GM19463 (cell line): ENCODE data around the gene OR10A5.
"Not testable (repeated sequence)": the region's sequence is repeated elsewhere in the genome, so short reads cannot be mapped to it uniquely, and the experiment has no call there.

Experiments used
- ATAC-seq: cut with Tn5 transposase; IDR thresholded peaks from one replicate; pipeline ENCODE4 v1.9.1; 2021; ENCODE audit warnings: mild to moderate bottlenecking, moderate library complexity; ENCODE audit not compliant: unreplicated experiment

OR10A5 gene, protein sequence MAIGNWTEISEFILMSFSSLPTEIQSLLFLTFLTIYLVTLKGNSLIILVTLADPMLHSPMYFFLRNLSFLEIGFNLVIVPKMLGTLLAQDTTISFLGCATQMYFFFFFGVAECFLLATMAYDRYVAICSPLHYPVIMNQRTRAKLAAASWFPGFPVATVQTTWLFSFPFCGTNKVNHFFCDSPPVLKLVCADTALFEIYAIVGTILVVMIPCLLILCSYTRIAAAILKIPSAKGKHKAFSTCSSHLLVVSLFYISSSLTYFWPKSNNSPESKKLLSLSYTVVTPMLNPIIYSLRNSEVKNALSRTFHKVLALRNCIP

DNA sequence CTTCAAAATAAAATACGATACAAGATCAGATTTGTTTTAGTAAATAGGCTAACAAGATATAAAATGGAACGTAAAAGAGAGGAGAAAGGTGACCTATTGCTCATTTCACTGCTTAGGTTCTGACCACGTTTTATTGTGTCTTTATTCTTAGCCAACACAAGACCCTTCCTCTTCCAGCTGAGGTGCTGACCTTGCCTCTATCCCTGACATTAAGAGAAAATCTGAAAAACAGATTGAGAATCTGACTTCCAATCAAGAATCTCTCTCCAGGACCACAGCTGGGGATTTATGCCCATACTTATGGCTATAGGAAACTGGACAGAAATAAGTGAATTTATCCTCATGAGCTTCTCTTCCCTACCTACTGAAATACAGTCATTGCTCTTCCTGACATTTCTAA is at the start of gene OR10A5:
Gene OR10A5, plus strand, starts transcription at position 301 of the 400 bp plus-strand sequence. Its CDS starts 0 bp downstream, at position 301.
- ATAC-seq = no peak

DNA sequence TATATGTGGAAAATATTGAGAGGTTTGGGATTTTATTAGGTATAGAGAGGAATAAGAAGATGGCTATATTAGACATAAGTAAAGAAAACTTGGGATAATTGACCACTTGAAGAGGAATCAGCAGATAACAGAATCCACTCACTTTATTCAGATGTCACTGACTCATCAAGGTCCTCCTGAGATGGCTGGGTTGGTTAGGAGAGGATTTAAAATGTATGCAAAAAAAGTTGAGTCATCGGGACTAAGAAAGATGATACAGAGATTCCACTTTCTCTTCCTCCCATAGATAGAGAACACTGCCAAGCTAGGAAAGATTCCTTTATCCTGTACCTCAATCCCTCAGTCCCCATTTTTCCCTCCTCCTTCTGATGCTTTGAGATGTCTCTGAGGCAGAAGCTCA is 46.1 kb upstream of the OR10A5 start, which contains the start of gene OR6A2:
Gene OR6A2, minus strand, starts transcription at position 288 of the 400 bp plus-strand sequence. CDS start 3,981 bp downstream, outside the sequence.
- no peak for ATAC-seq

DNA sequence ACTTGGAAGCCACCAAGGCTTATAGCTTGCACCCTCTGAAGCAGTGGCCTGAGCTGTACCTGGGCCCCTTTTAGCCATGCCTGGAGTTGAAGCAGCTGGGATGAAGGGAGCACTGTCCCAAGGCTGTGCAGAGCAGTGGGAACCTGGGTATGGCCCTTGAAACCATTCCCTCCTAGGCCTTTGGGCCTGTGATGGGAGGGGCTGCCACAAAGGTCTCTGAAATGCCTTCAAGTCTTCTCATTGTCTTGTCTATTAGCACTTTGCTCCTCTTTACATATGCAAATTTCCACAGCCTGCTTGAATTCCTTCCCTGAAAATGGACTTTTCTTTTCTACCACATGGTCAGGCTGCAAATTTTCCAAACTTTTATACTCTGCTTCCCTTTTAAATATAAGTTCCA is 44.4 kb upstream of the OR10A5 start:
- ATAC-seq = not testable (repeated sequence)

DNA sequence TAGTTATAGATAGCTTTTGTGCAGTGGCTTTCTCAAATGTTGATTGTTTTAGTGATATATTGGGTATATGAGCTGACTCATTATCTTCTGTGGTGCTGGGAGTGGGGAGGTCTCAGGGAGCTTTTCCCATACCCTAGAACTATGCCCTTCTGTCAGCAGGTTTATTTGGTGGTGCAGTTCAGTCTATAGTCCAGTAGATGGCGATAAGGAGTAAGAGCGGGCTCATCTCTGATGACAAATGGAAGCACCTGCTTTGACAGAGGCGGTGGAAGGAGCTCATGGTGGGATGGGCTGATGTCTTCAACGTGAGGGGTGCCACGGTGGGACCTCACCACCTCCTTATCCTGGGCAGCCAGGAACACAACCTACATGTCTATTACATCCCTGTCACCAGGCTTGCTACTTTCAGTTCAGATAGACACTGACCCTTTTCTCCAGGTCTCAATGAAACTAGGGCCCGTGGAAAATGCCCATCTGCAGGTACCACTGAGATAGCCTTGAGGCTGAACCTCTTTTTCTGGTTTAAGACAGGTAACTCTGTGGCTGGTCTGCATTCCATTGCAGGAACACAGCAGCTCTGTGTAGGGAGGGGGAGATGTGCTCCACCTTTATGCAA is 33.0 kb upstream of the OR10A5 start:
- ATAC-seq = no peak

DNA sequence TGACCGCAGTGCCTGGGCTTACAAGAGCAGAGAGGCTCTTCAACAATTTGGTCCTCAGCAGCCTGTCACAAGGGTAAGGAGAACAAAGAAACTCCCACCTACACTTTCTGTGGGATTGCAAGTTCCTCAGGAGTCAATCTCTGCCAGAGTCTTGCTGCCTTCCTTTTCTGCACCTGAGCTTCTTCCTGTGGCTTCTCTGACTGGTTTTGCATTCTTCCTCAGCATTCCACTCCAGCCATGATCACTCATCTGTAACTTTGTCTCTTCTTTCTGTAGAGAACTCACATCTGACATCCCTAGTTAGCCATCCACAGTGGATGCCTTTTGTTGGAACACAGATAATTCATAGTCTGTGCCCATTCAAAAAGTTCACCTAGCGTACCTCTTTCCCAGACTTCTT is 31.8 kb upstream of the OR10A5 start:
- ATAC-seq = no peak

DNA sequence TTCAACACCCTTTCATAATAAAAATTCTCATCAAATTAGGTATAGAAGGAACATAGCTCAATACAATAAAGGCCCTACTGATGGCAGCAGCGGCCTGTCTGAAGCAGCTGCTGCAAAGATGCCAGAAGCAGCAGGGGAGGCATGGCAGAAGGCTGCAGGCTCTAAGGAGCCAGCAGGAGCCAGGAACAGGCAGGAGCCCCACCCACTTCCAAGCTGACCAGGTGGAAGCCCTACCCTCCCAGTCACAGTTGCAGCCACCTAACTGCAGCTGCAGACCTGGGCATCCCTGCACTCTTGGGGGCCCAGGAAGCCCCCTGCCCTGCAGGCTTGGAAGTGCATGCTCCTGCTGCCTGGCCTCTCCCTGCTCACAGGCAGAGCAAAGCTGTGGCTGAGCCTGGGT is 27.8 kb upstream of the OR10A5 start:
- no peak for ATAC-seq

DNA sequence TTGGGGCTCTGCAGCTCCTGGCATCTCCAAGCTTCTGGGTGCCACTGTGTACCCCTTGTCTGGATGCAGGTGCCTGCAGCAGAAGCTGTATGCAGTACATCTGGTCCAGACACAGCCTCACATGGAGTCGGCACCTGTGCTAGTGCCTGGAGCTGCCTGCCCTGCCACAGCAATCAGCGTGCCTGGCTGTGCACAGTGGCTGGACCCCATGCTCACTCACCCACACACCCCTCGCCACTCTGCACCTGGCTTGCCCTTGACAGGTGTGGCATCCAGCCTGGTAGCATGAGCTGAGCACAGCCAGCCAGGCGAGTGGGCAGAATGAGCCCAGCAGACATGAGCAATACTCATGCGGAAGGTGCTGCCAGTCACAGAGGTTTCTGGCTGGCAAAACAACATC is 26.5 kb upstream of the OR10A5 start:
- ATAC-seq = no peak

DNA sequence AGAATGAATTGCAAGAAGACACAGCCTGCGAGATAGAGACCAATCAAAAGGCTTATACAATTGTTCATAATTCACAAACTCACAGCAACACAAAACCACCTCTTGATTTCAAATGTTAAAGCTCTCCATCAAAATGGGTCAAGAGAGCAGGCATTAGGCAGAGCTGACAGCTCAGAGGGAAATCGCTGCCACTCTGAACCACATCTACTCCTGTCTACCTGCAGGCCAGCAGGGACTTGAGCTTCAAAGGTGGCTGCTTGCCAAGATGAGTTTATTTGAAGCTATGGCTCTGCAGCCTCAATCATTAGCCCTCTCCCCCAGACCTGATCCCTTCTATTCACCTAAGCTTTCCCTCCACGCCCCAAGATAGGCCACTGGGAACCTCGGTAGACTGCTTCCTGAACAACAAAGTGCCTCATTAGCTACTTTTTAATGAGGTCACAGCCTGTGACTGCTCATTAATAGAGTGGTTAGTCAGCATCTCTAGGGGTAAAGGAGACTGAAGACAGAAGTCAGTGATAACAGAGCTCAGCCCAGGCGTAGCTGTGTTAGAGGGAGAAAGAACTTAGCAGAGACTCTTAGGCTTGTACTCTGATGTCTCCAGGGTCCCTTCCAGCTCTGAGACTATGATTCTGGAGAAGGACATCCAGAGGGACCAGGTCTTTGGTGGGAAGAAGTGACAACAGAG is 21.2 kb upstream of the OR10A5 start:
- ATAC-seq = no peak

DNA sequence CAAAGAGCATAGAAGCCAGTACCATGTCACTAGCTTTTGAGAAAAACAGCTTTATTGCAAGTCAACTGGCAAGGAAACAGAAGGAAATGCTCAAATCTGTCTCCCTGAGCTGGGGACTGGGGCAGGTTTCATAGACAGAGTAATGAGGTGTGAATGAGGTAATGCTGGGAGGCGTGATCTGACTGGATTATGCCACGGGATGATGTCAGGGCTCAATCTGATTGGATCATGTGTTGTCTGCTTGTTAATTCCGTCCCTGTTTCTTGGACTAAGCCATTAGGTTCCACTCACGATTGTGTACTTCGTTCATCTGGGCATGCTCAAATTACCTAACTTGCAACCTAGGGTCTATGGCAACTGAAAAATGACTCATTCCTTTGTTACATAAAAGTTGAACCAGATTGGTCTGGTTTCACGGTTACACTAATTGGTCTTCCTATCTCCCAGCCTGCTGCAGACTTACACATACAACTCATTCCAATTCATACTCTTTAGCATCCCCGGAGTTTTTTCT is 20.2 kb upstream of the OR10A5 start:
- no peak for ATAC-seq

DNA sequence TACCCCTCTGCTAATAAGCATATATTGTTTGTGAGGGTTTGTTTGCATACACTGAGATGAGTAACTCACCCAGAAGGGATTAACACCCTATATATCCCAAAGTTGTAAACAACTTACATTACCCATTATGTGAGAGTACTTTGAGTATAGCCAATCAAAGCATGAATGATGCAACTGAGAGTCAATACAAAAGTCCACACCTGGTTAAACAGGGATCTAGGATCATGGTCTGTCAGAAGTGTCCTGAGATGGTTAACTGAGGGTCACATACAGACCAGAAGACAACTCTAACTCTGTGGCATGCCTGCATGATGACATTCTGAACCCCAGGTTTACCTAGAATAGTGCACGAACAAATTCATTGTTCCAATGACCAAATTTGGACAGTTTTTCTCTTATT is 17.4 kb upstream of the OR10A5 start:
- ATAC-seq = no peak

DNA sequence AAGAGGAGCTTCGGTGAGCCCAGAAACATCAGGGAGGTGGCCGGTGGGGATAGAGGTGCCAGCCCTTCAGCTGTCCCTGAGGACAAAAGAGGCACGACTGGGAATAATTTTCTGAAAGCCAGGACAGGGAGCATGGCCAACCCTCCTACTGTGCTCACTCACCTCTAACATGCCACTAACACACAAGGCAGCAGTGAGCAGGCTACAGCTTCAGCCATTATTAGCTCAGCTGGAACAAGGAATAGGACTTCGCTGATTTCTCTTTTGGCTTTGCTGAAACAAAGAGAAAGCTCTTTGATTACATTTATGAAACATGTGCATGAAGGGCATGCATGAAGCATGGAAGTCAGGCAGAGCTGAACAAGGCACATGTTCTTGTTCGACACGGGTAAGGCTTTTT is 12.1 kb upstream of the OR10A5 start:
- ATAC-seq = no peak

DNA sequence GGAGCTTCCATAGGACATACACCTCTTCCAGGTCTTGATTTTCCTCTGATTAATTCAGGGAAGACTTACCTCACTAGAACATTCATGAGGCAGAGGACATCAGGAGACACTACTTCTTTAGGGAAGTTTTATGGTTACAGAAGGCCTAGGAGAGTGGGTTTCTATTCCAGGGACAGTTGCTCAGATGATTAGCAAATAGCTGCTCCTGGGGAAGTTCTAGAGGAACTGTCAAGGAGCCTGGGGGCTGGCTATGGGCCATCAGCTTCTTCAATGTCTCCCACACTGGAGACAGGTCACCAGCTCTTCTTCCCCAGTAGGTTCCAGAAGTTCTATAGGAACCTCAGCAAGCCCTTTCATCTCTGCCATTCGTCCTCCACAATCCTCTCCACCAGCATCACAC is 11.5 kb upstream of the OR10A5 start:
- ATAC-seq = no peak

DNA sequence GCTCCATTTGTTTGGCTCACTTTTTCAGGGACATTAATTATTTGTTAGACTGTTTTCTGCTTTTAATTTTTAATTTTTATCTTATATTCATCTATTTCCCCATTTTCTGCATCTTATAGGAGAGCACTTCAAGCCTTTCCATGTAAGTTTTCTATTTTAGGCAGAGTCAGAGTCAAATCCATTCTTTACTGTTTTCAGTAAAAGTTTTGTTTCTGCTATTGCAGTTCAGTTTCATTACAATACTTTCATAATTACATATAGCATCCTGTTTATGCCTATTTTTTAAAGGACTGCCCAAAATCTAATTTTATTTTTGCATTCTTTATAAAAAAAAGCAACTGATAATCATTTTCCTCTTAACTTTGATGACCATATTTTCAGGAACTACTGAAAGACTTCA is 3.8 kb upstream of the OR10A5 start:
- no peak for ATAC-seq

DNA sequence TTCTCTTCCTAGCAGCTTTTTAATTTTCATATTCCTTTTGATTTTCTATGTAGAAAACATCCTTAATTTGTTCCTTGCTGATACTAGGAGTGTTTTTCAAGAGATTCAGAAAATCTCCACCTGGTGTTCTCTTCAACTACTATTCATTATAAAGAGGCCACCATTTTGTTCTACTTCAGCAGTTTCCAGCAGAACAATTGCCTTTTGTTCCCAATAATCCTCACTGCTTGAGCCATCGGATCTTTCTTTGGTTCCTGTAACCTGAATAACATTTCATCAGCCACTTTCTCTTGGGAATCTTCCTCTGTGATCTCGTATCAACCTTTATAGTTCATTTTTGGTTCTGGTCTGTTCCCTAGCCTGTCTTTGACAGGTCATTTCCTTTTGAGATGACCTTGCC is 1.8 kb upstream of the OR10A5 start:
- no peak for ATAC-seq

DNA sequence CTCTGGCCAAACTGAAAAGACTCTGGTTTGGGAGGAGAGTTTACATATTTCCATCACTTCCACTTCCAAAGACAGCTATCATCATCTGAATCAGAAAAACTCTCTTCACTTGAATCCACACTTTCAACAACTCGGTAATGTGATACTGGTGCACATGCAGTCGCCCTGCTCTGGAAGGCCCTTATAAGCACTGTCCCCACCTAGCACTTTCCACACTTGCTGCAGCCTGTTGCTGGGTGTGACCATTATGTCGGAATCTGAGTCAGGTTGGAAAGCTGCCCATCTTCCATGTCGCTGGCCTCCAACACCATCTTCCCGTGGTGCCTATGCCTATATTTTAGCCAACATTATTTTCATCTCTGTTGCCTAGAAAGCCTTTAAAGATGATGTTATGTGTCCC is 1.1 kb upstream of the OR10A5 start:
- ATAC-seq = no peak

DNA sequence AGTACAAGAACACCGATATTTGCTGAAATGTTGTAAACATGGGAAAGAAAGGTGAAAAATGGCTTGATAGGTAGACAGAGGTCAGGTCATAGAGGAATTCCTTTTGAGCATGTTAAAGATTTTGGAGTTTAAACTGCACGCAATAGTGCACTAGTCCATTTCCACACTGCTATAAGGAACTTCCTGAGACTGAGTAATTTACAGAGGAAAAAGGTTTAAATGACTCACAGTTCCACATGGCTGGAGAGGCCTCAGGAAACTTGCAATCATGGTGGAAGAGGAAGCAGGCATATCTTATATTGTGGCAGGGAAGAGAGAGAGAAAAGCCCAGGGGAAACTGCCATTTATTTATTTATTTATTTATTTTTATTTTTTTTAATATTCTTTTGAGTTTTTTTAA is 5.0 kb downstream of the OR10A5 start:
- ATAC-seq = no peak

DNA sequence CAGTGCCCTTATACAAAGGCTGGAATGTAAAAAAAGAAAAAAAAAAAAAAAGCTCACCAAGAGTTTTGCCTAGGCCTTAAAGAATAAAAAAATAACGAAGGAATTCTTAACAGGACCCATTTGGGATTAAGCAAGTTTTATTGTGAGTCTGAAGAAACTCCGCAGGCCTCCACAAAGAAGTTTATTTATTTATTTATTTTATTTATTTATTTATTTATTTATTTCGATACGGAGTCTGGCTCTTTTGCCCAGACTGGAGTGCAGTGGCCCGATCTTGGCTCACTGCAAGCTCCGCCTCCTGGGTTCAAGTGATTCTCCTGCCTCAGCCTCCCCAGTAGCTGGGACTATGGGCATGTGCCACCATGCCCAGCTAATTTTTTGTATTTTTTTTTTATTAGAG is 9.3 kb downstream of the OR10A5 start:
- not testable (repeated sequence) for ATAC-seq

DNA sequence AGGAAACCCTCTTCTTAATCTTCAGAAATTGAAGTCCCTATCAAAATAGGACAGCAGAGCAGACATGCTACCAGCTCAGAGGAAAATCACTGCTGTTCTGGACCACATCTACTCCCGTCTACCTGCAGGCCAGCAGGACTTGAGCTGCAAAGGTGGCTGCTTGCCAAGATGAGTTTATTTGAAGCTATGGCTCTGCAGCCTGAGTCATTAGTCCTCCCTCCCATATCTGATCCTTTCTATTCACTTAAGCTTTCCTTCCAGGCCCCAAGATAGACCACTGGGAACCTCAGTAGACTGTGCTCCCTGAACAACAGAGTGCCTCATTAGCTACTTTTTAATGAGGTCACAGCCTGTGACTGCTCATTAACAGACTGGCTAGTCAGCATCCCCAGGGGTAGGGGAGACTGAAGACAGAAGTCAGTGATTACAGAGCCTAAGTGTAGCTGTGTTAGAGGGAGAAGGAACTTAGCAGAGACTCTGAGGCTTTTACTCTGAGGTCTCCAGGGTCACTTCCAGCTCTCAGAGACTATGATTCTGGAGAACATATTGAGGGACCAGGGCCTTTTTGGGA is 10.6 kb downstream of the OR10A5 start:
- ATAC-seq = no peak

DNA sequence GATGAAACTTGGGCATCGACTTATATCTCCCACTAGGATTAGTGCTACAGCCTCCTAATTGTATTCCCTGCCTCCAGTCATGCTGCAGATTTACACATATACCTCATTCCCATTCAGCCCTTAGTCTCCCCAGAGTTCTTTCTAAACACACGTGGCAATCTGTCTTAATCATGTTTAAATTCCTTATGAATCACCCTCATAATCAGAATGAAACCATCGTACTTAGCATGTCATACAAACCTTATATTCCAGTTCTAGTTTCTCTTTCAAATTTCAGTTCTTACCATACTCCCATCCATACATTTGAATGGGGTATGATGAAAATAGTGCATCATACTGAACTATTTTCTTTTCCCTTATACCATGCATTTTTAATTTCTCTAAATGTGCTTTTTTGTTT is 11.4 kb downstream of the OR10A5 start:
- ATAC-seq = no peak

DNA sequence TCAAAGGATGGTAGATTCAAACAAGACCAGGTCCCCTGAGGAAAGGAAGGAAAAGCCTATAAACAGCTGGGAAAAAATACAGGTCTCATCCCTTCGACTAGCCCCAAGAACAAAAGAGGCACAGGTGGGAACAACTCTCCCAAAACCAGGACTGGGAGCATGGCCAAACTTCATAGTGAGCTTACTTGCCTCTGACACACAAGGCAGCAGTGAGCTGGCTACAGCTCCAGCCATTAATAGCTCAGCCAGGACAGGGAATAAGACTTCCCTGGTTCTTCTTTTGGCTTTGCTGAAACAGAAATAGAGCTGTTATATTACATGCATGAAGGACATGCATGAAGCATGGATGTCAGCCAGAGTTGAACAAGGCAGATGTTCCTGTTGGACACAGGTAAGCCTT is 17.5 kb downstream of the OR10A5 start, which contains the start of gene OR10A2:
Gene OR10A2, plus strand, starts transcription at position 97 of the 400 bp plus-strand sequence. CDS start 6,698 bp downstream, outside the sequence.
- no peak for ATAC-seq

DNA sequence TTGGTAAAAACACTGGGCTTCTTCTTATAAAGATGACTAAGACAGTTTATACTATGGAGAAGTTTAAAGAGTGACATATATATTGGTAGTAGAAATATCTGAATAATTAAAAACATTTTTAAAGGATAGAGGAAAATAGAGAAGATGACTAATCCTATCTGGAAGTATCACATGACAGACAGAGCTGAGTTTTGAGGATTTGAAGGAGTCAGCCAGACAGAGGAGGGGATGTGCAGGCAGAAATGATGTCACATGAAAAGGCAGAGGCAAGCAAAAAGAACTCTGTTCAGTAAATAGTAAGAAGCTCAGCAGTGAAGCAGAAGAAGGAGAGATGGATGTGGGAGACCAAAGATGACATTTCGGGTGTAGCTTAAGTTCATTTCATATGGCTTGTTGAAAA is 19.0 kb downstream of the OR10A5 start:
- no peak for ATAC-seq
